HFF-Myc (cell line): ENCODE data around the gene CD200R1.

Experiments
- DNase-seq: peaks from one replicate; pipeline ENCODE4 v3.0.0-alpha.2; 2011; ENCODE audit warnings: low read depth; ENCODE audit errors: extremely low read depth
- H3K4me3 ChIP-seq: replicated peaks from 2 replicates; pipeline ENCODE4 v1.5.1; 2011; ENCODE audit warnings: low read depth, mild to moderate bottlenecking, control low read depth, low read length
- TF ChIP-seq, protein P1 (sequence below): IDR thresholded peaks from 2 replicates; pipeline ENCODE4 v1.5.1; 2012; ENCODE audit warnings: mild to moderate bottlenecking, low read depth, low read length, control low read depth; ENCODE audit errors: missing control alignments

The CD200R1 gene

DNA sequence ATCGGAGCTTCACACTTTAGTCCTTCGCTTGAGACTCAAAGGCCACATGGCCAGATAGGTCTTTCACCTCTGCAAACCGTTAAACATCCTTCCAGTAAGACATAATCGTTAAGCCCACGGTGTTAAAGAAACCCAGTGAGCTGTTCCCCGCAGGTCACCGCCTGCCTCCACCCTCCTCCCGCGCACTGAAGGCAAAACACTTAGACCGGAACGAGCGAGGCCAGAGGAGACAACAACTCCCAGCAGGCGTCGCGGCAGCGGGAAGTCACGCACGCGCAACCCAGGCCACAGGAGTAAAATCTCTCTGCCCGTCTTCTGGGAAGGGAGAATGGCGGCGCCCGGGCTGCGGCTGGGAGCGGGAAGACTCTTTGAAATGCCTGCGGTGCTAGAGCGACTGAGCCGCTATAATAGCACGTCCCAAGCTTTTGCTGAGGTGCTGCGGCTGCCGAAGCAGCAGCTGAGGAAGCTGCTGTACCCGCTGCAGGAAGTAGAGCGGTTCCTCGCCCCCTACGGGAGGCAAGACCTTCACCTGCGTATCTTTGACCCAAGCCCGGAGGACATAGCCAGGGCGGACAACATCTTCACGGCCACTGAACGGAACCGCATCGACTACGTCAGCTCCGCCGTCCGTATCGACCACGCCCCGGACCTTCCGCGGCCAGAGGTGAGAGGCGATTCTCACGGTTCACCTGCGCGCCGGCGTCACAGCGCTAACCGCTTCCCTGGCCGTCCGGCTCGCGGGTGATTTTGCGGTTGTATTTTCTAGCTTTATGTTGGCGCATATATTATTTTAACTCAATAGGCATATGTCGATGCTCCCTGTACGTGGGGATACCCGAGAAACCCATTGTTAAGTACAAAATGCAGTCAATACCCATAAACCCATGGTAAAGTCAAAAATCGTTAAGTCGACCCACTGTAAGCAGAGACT lies 16.0 kb upstream of the CD200R1 start, which contains the start of gene GTPBP8:
TSS of gene GTPBP8 (plus strand) at position 313 of the 931 bp plus-strand sequence. CDS start at position 329, 16 bp downstream.
- H3K4me3 ChIP-seq, result peak within 1 kb of the TSS; percentile 85
- peak; percentile 60 for DNase-seq
- TF ChIP-seq, protein P1, sequence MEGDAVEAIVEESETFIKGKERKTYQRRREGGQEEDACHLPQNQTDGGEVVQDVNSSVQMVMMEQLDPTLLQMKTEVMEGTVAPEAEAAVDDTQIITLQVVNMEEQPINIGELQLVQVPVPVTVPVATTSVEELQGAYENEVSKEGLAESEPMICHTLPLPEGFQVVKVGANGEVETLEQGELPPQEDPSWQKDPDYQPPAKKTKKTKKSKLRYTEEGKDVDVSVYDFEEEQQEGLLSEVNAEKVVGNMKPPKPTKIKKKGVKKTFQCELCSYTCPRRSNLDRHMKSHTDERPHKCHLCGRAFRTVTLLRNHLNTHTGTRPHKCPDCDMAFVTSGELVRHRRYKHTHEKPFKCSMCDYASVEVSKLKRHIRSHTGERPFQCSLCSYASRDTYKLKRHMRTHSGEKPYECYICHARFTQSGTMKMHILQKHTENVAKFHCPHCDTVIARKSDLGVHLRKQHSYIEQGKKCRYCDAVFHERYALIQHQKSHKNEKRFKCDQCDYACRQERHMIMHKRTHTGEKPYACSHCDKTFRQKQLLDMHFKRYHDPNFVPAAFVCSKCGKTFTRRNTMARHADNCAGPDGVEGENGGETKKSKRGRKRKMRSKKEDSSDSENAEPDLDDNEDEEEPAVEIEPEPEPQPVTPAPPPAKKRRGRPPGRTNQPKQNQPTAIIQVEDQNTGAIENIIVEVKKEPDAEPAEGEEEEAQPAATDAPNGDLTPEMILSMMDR, result no peak

DNA sequence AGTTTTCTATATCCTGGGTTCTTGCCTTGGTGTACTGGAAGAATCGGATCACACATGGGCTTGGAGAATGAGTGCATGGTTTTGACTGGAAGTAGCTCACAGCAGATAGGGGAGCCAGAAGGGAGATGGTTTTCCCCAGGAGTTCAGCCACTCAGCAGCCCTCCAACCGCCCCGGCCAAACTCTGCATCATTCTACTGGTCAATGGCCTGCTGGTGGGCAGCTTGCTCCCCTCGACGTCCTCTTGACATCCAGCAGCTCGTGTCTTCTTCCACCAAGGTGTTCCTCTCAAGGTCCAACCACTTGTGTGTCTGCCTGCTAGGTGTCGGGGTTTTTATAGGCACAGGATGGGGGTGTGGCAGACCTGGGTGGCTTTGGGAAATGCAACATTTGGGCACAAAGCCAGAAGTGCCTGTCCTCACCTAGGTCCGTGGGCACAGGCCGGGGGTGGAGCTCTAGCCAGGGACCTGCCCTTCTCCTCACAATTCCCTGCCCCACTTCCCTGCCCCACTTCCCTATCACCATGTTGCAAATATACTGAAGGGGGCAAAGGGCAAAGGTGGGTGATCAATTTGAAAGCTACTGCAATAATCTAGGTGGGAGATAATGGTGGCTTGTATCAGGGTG lies 12.9 kb upstream of the CD200R1 start:
- no peak overlapping the region for H3K4me3 ChIP-seq
- no peak for DNase-seq
- TF ChIP-seq, protein P1, result no peak

DNA sequence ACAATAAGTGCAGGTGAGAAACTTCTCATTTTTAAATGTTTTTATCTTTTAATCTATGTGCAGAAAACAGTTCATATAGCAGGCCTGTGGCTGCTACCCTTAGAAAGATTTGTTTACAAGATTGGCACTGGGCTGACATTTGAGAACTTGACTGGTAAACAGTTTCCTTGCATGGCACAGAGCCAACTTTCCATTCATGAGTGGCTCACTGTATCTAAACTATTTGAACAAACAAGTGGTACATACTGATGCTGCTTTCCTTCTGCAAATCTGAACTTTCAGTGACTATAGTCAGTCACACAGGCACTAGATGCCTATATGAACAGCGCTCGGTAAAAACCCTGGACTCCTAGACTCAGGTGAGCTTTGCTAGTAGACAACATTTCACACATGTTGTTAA lies 9.6 kb upstream of the CD200R1 start:
- TF ChIP-seq, protein P1, result no peak
- DNase-seq, result no peak
- H3K4me3 ChIP-seq, result no peak overlapping the region

DNA sequence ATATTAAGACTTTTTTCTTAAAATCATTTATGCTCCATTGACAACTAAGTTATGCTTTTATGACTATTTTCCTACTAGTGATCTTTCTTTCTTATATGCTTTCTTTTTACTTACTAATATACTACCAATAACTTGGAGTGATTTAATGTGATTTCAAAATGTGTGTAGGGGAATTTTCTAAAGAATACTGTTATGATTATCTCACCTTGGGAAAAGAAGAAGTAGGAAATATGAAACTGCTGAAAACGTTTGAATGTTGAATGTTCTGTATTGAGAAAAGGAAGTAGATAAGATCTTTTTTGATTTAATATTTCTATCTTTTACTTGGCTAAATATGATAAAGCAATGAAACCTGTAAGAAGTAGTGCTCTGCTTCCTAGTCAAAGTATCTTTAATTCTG lies 7.8 kb upstream of the CD200R1 start:
- TF ChIP-seq, protein P1, result no peak
- DNase-seq, result no peak
- H3K4me3 ChIP-seq, result no peak overlapping the region

DNA sequence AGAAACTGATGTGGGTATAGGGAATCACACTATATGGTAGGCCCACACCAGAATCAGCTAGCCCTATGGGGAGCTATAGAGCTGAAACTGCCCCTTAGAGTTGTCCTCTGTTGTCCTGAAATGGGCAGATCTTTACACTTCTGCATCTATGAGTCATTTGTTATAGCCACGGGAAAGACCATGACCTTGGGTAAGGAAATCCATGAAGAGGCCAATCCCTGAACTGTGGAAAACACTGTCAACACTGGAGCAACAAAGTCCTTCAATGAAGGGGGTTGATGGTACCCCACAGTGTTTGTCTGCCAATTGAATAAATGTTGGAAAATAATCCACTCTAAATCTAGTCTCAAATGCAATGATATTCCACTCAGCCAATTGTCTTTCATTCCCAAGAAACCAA lies 5.2 kb upstream of the CD200R1 start:
- TF ChIP-seq, protein P1, result no peak
- no peak overlapping the region for H3K4me3 ChIP-seq
- DNase-seq, result no peak

DNA sequence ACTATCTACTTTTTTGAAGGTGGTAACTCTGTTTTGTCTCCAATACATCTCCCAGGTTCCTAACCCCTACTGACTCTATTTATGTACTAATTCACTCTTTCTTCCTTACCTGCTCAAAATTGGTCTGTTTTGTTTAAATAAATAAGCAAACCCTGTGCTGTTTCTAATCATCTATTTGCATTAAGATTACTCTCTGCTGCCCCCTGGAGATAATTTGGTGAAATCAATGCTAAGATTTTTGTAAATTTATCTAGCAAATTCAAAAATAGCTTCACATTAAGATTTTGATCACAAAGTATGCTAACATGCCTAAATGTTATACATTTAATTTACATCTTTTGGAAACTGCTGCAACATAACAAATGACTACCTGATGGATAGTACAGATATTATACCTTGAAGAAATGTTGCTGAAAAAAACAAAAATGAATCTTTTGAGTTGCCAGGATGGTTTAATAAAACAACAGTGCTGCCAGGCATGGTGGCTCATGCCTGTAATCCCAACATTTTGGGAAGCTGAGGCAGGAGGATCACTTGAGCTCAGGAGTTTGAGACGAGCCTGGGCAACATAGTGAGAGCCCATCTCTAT lies 4.4 kb upstream of the CD200R1 start:
- no peak overlapping the region for H3K4me3 ChIP-seq
- peak; percentile 9 for DNase-seq
- TF ChIP-seq, protein P1, result peak; percentile 39
